GM21423 (cell line): ENCODE measurements around the gene GIPC2.

Experiments
- ATAC-seq: cut with Tn5 transposase; IDR thresholded peaks from one replicate; pipeline ENCODE4 v1.9.1; 2021; ENCODE audit warnings: mild to moderate bottlenecking, moderate library complexity; ENCODE audit not compliant: unreplicated experiment

Gene GIPC2

GRCh38 chr1:78035121-78035520 is 10.6 kb upstream of the GIPC2 start:
- no peak for ATAC-seq

GRCh38 chr1:78036450-78036849 is 9.3 kb upstream of the GIPC2 start:
- ATAC-seq, result no peak

GRCh38 chr1:78038071-78038470 is 7.7 kb upstream of the GIPC2 start:
- ATAC-seq, result no peak

- ATAC-seq, result no peak
These were observed 7.3 kb upstream of the GIPC2 start for GRCh38 chr1:78038491-78038939.

GRCh38 chr1:78040484-78041089 is 5.2 kb upstream of the GIPC2 start:
- ATAC-seq, result no peak

GRCh38 chr1:78043436-78043835 is 2.3 kb upstream of the GIPC2 start:
- ATAC-seq, result no peak

- no peak for ATAC-seq
These were observed 787 bp upstream of the GIPC2 start for GRCh38 chr1:78044796-78045562.

- ATAC-seq, result no peak
These were observed 222 bp upstream of the GIPC2 start for GRCh38 chr1:78045563-78045925.

- no peak for ATAC-seq
These were observed 1.3 kb downstream of the GIPC2 start for GRCh38 chr1:78047106-78047505.

- ATAC-seq, result no peak
These were observed 1.9 kb downstream of the GIPC2 start for GRCh38 chr1:78047631-78048030.

- no peak for ATAC-seq
These were observed 2.7 kb downstream of the GIPC2 start for GRCh38 chr1:78048446-78048845.

- ATAC-seq, result no peak
These were observed 3.6 kb downstream of the GIPC2 start for GRCh38 chr1:78049396-78049795.

GRCh38 chr1:78051005-78051404 is 5.2 kb downstream of the GIPC2 start:
- ATAC-seq, result no peak

GRCh38 chr1:78052685-78053405 is 7.1 kb downstream of the GIPC2 start:
- ATAC-seq, result no peak

GRCh38 chr1:78053498-78053897 is 7.7 kb downstream of the GIPC2 start:
- ATAC-seq, result no peak

GRCh38 chr1:78054559-78054958 is 8.8 kb downstream of the GIPC2 start:
- no peak for ATAC-seq

- ATAC-seq, result no peak
These were observed 9.2 kb downstream of the GIPC2 start for GRCh38 chr1:78054972-78055371.

GRCh38 chr1:78055565-78056132 is 9.9 kb downstream of the GIPC2 start:
- ATAC-seq, result no peak

- no peak for ATAC-seq
These were observed 12.9 kb downstream of the GIPC2 start for GRCh38 chr1:78058670-78059069.

GRCh38 chr1:78060857-78061563 is 15.2 kb downstream of the GIPC2 start:
- ATAC-seq, result no peak
